Stimulated activated CD8-positive, alpha-beta memory T cell treated with anti-CD3 and anti-CD28 coated beads, Interleukin-15, amount 100 ng/mL, for 1 hour (primary cell): Measurements from ENCODE around the gene RFX2.
A peak's percentile ranks its signal among the peaks of the same experiment; 100 is the strongest.

Experiments
- DNase-seq: peaks from one replicate; pipeline ENCODE4 v3.0.0-alpha.2; 2020; ENCODE audit warnings: low read depth

Gene RFX2

DNA sequence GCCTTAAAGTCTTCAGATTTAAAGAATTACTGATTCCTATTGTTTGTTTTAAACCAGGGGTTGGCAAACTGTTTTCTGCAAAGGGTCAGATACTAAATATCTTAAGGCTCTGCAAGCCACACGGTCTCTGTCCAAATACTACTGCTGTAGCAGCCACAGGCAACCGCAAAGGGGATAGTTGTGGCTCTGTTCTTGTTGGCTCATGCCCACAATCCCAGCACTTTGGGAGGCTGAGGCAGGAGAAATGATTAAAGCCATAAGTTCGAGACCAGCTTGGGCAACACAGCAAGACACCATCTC lies 154.7 kb downstream of the RFX2 start:
- no peak for DNase-seq

DNA sequence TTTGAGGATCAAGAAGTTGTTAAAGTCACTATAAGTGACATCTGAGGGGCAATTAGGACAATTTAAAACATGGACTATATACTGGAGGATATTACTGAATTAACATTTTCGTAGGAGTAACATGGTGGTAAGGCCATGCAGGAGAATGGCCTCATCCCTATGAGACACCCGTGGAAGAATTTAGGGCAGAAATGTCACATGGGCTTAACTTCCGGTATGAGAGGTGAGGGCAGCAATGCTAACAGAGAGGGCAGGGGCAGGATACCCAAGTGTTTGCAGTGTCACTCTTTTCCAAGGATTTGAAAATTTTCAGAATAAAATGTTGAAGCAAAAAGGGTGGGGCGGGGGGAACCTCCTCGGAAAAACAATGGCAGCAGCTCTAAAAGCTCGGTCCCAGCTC lies 156.0 kb downstream of the RFX2 start:
- no peak for DNase-seq

- DNase-seq, result peak; percentile 4
These were observed 156.6 kb downstream of the RFX2 start for GRCh38 chr19:5953680-5954213.

DNA sequence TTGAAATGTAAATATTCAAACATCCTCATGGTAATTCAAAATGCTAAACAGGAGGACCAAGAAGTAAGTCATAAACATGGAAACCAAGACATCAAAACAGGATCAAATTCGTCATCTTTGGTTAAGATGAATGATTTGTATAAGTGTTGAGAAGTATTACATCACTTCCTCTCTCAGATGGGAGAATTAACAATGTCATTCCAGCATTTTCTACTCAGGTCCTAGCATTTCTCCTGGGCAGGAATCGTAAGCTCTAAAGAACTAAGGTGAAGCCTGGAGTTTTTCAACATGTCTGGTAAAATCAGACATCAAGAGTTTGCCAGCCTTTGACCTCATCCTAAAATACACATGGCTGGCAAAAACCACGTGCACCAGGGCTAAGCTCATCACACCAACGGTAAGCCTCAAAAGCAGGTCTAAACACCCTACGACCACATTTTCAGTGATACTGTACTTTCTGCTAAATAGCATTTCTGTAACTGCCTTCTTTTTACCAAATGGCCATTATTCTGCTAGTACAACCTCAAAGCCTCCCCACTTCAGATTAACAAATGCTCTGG lies 157.2 kb downstream of the RFX2 start:
- DNase-seq, result no peak

GRCh38 chr19:5952193-5953029 lies 157.9 kb downstream of the RFX2 start:
- DNase-seq, result no peak

- DNase-seq, result no peak
These were observed 158.9 kb downstream of the RFX2 start for GRCh38 chr19:5951338-5951861.

- no peak for DNase-seq
These were observed 159.6 kb downstream of the RFX2 start for GRCh38 chr19:5950741-5951140.

GRCh38 chr19:5949792-5950305 lies 160.5 kb downstream of the RFX2 start:
- peak; percentile 14 for DNase-seq

DNA sequence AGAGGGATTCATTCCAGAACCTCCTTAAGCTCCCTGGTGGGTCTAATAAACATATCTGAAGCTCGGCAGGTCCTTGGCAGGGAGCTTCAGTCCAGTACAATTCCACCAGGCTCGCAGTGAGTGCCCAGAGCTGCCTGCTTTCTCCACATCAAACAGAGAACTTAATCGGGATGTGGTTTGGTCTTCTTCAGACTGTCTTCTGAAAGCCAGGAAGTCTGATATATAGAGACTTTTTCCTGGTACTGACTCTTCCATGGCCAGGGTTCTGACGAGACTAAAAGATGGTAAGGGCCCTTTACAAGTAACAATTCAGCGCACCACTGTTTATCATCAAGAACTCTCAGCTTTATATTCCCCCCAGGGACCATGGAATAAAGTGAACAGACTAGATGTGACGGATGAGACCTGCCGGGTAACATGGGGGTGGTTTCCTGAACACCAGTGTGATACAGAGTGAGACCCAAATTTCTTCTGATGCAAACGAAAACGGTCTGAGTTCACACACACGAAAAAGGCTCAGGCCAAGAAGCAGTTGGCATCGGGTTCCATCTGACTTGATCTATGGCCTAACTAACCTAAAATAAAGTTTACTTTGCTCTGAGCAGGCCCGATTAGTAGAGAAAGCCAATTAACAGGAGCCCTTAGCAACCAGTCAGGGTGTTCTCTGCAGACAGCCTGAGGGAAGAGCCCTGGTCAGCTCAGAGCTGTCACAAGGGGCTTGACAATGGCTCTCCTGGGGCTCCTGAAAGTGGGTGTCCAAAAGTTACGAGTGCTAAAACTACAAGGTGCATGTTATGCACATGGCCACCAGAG lies 161.3 kb downstream of the RFX2 start:
- DNase-seq, result no peak

DNA sequence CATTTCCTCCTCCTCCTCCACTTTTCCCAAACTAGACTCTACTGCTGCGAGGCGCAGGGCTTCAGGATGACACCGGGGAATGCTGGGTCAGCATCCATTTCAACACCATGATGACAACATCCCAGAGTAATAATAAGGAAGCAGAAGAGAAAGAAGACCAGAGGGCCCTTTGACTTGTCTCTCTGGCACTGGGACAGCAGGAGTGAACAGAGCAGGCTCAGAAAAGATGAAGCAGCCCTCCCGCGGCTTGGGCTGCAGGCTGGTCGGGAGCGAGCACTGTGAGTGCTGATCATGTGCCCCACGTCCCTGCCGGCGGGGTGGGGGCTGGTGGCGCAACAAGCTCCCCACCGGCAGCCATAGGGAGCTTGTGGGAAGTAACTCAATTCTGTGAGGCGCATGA lies 162.9 kb downstream of the RFX2 start:
- DNase-seq, result no peak

- no peak for DNase-seq
These were observed 166.7 kb downstream of the RFX2 start for GRCh38 chr19:5943623-5944022.
